Measurements from ENCODE around the gene PTCD2.
"Not testable (repeated sequence)": the region's sequence is repeated elsewhere in the genome, so short reads cannot be mapped to it uniquely, and the experiment has no call there.

Gene PTCD2

GRCh38 chr5:72378639-72379289 lies 58.6 kb downstream of the PTCD2 start:
- DNase-seq (ENCODE audit: low read depth in 1 of 2, low spot score in 1 of 2): no peak

GRCh38 chr5:72379936-72380335 lies 59.8 kb downstream of the PTCD2 start:
- no peak for DNase-seq (ENCODE audit: low read depth in 1 of 2, low spot score in 1 of 2)

- DNase-seq (ENCODE audit: low read depth in 1 of 2, low spot score in 1 of 2): no peak
Observed at GRCh38 chr5:72380492-72381274, 60.5 kb downstream of the PTCD2 start.

- DNase-seq (ENCODE audit: low read depth in 1 of 2, low spot score in 1 of 2): no peak
Observed at GRCh38 chr5:72383280-72383679, 63.1 kb downstream of the PTCD2 start.

- no peak for DNase-seq (ENCODE audit: low read depth in 1 of 2, low spot score in 1 of 2)
Observed at GRCh38 chr5:72383726-72384125, 63.6 kb downstream of the PTCD2 start.

GRCh38 chr5:72386639-72387038 lies 66.5 kb downstream of the PTCD2 start:
- DNase-seq (ENCODE audit: low read depth in 1 of 2, low spot score in 1 of 2): no peak

- no peak for DNase-seq (ENCODE audit: low read depth in 1 of 2, low spot score in 1 of 2)
Observed at GRCh38 chr5:72387985-72388384, 67.8 kb downstream of the PTCD2 start.

GRCh38 chr5:72388646-72389045 lies 68.5 kb downstream of the PTCD2 start:
- DNase-seq (ENCODE audit: low read depth in 1 of 2, low spot score in 1 of 2): no peak

GRCh38 chr5:72390836-72391235 lies 70.7 kb downstream of the PTCD2 start:
- no peak for DNase-seq (ENCODE audit: low read depth in 1 of 2, low spot score in 1 of 2)

- DNase-seq (ENCODE audit: low read depth in 1 of 2, low spot score in 1 of 2): no peak
Observed at GRCh38 chr5:72392326-72392733, 72.2 kb downstream of the PTCD2 start.

GRCh38 chr5:72393052-72393451 lies 72.9 kb downstream of the PTCD2 start:
- no peak for DNase-seq (ENCODE audit: low read depth in 1 of 2, low spot score in 1 of 2)

- no peak for DNase-seq (ENCODE audit: low read depth in 1 of 2, low spot score in 1 of 2)
Observed at GRCh38 chr5:72394688-72395087, 74.5 kb downstream of the PTCD2 start.

- DNase-seq (ENCODE audit: low read depth in 1 of 2, low spot score in 1 of 2): no peak
Observed at GRCh38 chr5:72397836-72398235, 77.7 kb downstream of the PTCD2 start.

GRCh38 chr5:72400950-72401349 lies 80.8 kb downstream of the PTCD2 start:
- no peak for DNase-seq (ENCODE audit: low read depth in 1 of 2, low spot score in 1 of 2)

- DNase-seq (ENCODE audit: low read depth in 1 of 2, low spot score in 1 of 2): no peak
Observed at GRCh38 chr5:72402381-72402890, 82.3 kb downstream of the PTCD2 start.

GRCh38 chr5:72402959-72403628 lies 82.9 kb downstream of the PTCD2 start:
- DNase-seq (ENCODE audit: low read depth in 1 of 2, low spot score in 1 of 2): no peak

- not testable (repeated sequence) for DNase-seq (ENCODE audit: low read depth in 1 of 2, low spot score in 1 of 2)
Observed at GRCh38 chr5:72404771-72405170, 84.6 kb downstream of the PTCD2 start.

- DNase-seq (ENCODE audit: low read depth in 1 of 2, low spot score in 1 of 2): no peak
Observed at GRCh38 chr5:72407078-72407477, 86.9 kb downstream of the PTCD2 start.

GRCh38 chr5:72407541-72407940 lies 87.4 kb downstream of the PTCD2 start:
- no peak for DNase-seq (ENCODE audit: low read depth in 1 of 2, low spot score in 1 of 2)

- no peak for DNase-seq (ENCODE audit: low read depth in 1 of 2, low spot score in 1 of 2)
Observed at GRCh38 chr5:72408127-72408526, 88.0 kb downstream of the PTCD2 start.

- DNase-seq (ENCODE audit: low read depth in 1 of 2, low spot score in 1 of 2): no peak
Observed at GRCh38 chr5:72408603-72409002, 88.4 kb downstream of the PTCD2 start.

GRCh38 chr5:72410688-72411295 lies 90.6 kb downstream of the PTCD2 start:
- no peak for DNase-seq (ENCODE audit: low read depth in 1 of 2, low spot score in 1 of 2)

Data from activated CD4-positive, alpha-beta T cell treated with anti-CD3 and anti-CD28 coated beads, Interleukin-2, amount 50 U/mL, for 24 hours (primary cell).